GM12878 (cell line): ENCODE measurements around the gene RNPEP. TPM values are rescaled to one million over a fixed set of nuclear protein-coding genes. Genes with fewer than 3 reads are reported as not detected.

Experiments used
- ATAC-seq: fragments of 200-7000 bp; cut with Tn5 transposase; 3 replicates; pipeline ENCODE4 v1.9.1; 2020; ENCODE audit warnings: mild to moderate bottlenecking, moderate library complexity
- BruUV-seq: library from RNA; stranded (reverse); fragments of 400-500 nt; replicated peaks from 2 replicates; lab custom pipeline; 2021; lab: Mats Ljungman, UMichigan
- CTCF ChIA-PET: fragments of 300-600 bp; sonication (Branson Sonifier 250); formaldehyde crosslinking; extraction: SDS; loops from one replicate; lab custom pipeline; 2021; ENCODE audit warnings: inconsistent platforms; lab: Yijun Ruan, JAX
- POLR2A ChIA-PET: fragments of 350-600 bp; formaldehyde crosslinking; extraction: SDS; loops from one replicate; lab custom pipeline; 2021; ENCODE audit warnings: inconsistent platforms; lab: Charles Lee
- RAD21 ChIA-PET: fragments of 300-600 bp; sonication (Branson Sonifier 250); formaldehyde crosslinking; loops from one replicate; lab custom pipeline; 2023; ENCODE audit warnings: antibody characterized with exemption; ENCODE audit not compliant: unreplicated experiment; lab: Charles Lee
- SMC1A ChIA-PET: fragments of 300-600 bp; sonication (Branson Sonifier 250); formaldehyde crosslinking; loops from one replicate; lab custom pipeline; 2023; ENCODE audit not compliant: unreplicated experiment, uncharacterized antibody; lab: Charles Lee
- DNase-seq: peaks from one replicate; pipeline ENCODE4 v3.0.0-alpha.2; 2011; ENCODE audit warnings: low read depth, low spot score
- FAIRE-seq: peaks from 3 replicates; lab custom pipeline; 2011; peaks lifted over from hg19 to GRCh38; lab: Jason Lieb, UNC
- H2AFZ ChIP-seq: 2 replicates; pipeline ENCODE4 v1.6.0; 2011; ENCODE audit warnings: low read depth, low read length, control low read depth; ENCODE audit not compliant: control insufficient read depth
- H3K27ac ChIP-seq: 2 replicates; pipeline ENCODE4 v1.5.1; 2011; ENCODE audit warnings: control low read depth; ENCODE audit not compliant: control insufficient read depth, insufficient read depth
- H3K27me3 ChIP-seq, 2 experiments: replicated peaks in 1 of 2; 2 replicates each; pipeline versions ENCODE4 v1.6.0 to v1.6.1; 2011; ENCODE audit warnings: low read length in 1 of 2; ENCODE audit not compliant: control insufficient read depth in 2 of 2, insufficient read depth in 2 of 2
- H3K36me3 ChIP-seq, 2 experiments: 2 replicates each; pipeline ENCODE4 v1.5.1; 2011; ENCODE audit warnings: low read length in 1 of 2; ENCODE audit not compliant: control insufficient read depth in 2 of 2, insufficient read depth in 2 of 2
- H3K4me1 ChIP-seq: 2 replicates; pipeline ENCODE4 v1.6.1; 2011; ENCODE audit warnings: mild to moderate bottlenecking, low read length, moderate library complexity, mixed read lengths; ENCODE audit not compliant: control insufficient read depth, insufficient read depth
- H3K4me2 ChIP-seq: 2 replicates; pipeline ENCODE4 v1.6.0; 2011; ENCODE audit warnings: control low read depth; ENCODE audit not compliant: control insufficient read depth, insufficient read depth
- H3K4me3 ChIP-seq: fragments of 200-600 bp; sonication (generic); 2 replicates; pipeline ENCODE4 v1.5.1; 2016
- H3K79me2 ChIP-seq: 2 replicates; pipeline ENCODE4 v1.6.0; 2011; ENCODE audit warnings: low read length; ENCODE audit not compliant: control insufficient read depth, insufficient read depth
- H3K9ac ChIP-seq: 2 replicates; pipeline ENCODE4 v1.8.0; 2011; ENCODE audit warnings: low read length, control low read depth, mixed read lengths; ENCODE audit not compliant: control insufficient read depth, insufficient read depth
- H3K9me3 ChIP-seq: replicated peaks from 3 replicates; pipeline ENCODE4 v1.5.1; 2011; ENCODE audit warnings: mild to moderate bottlenecking, low read length; ENCODE audit not compliant: control insufficient read depth, insufficient read depth
- H4K20me1 ChIP-seq: 2 replicates; pipeline ENCODE4 v1.6.0; 2011; ENCODE audit not compliant: control insufficient read depth, insufficient read depth
- BMI1 ChIP-seq: fragments of 450-650 bp; IDR thresholded peaks from 2 replicates; pipeline ENCODE4 v1.6.1; 2016; ENCODE audit warnings: mild to moderate bottlenecking, moderate library complexity, borderline replicate concordance
- CUX1 ChIP-seq: IDR thresholded peaks from 2 replicates; pipeline ENCODE4 v1.6.1; 2012; ENCODE audit warnings: improper control_type of control experiment, low read depth, low read length; ENCODE audit not compliant: insufficient replicate concordance
- E2F4 ChIP-seq: IDR thresholded peaks from 2 replicates; pipeline ENCODE4 v1.6.1; 2012; ENCODE audit warnings: low read depth, low read length, improper control_type of control experiment
- GABPA ChIP-seq: IDR thresholded peaks from 2 replicates; pipeline ENCODE4 v1.6.1; 2014; ENCODE audit warnings: antibody characterized with exemption, low read depth, mild to moderate bottlenecking, inconsistent platforms
- KAT2A ChIP-seq: conservative IDR thresholded peaks from 2 replicates; pipeline ENCODE4 v1.6.1; 2011; ENCODE audit warnings: low read depth, low read length; ENCODE audit not compliant: control insufficient read depth
- MEF2A ChIP-seq: IDR thresholded peaks from 2 replicates; pipeline ENCODE4 v1.6.1; 2011; ENCODE audit warnings: low read depth, mild to moderate bottlenecking, low read length, moderate library complexity; ENCODE audit not compliant: insufficient read depth
- RB1 ChIP-seq: fragments of 450-650 bp; formaldehyde crosslinking; IDR thresholded peaks from 2 replicates; pipeline ENCODE4 v1.6.1; 2017; ENCODE audit warnings: mild to moderate bottlenecking, borderline replicate concordance
- SUZ12 ChIP-seq: fragments of 200-600 bp; sonication (generic); IDR thresholded peaks from one replicate; pipeline ENCODE4 v1.6.1; 2018; ENCODE audit warnings: antibody characterized with exemption, mild to moderate bottlenecking; ENCODE audit not compliant: unreplicated experiment
- TAF1 ChIP-seq: IDR thresholded peaks from 2 replicates; pipeline ENCODE4 v1.6.1; 2011; ENCODE audit warnings: mild to moderate bottlenecking, low read depth, low read length, borderline replicate concordance
- TARDBP ChIP-seq: IDR thresholded peaks from 2 replicates; pipeline ENCODE4 v1.6.1; 2016; ENCODE audit warnings: borderline replicate concordance
- TCF3 ChIP-seq: IDR thresholded peaks from 2 replicates; pipeline ENCODE4 v1.6.1; 2012; ENCODE audit warnings: low read depth, mild to moderate bottlenecking, low read length, borderline replicate concordance; ENCODE audit not compliant: insufficient read depth
- WRNIP1 ChIP-seq: IDR thresholded peaks from 2 replicates; pipeline ENCODE4 v1.6.1; 2011; ENCODE audit warnings: low read depth, low read length, improper control_type of control experiment, borderline replicate concordance
- WGBS: methylation state at CpG from one replicate; pipeline ENCODE4 v1.1.6; 2016; ENCODE audit warnings: low lambda C conversion rate; ENCODE audit not compliant: insufficient replicate concordance, insufficient coverage; ENCODE audit errors: missing lambda C conversion rate; 5-methylcytosine and 5-hydroxymethylcytosine counted together
- in situ Hi-C: fragments of 300-500 bp; cut with MboI; formaldehyde crosslinking; loops from 9 replicates; pipeline ENCODE4 v1.14.3; 2018; ENCODE audit warnings: mixed read lengths
- intact Hi-C: fragments of 100-400 bp; cut with micrococcal nuclease; formaldehyde crosslinking; loops from one replicate; pipeline ENCODE4 v1.14.2; 2022; ENCODE audit not compliant: unreplicated experiment
- polyA plus RNA-seq, 11 experiments: library from polyadenylated mRNA; depleted of rRNA in 4 of 11; unstranded in 6 of 11; stranded (reverse) in 5 of 11; fragments of >200 nt; fragmentation: Nextera tagmentation in 4 of 11; fragmentation: Illumina TruSeq in 1 of 11; extraction: Ambion mirVana in 4 of 11; extraction: Trizol in 1 of 11; gene quantifications; 1 replicate in 1 of 11; 2 replicates in 10 of 11; pipeline versions ENCODE4 v1.2.1 to v1.2.3, GENCODE V29; 2011 to 2016; ENCODE audit warnings: inconsistent platforms in 2 of 11, missing spikeins in 2 of 11, low read depth in 1 of 11
- total RNA-seq, 4 experiments: library from RNA; depleted of rRNA in 3 of 4; stranded (reverse); fragments of >200 nt in 3 of 4; fragmentation: Illumina TruSeq in 1 of 4; extraction: Trizol in 1 of 4; gene quantifications; 2 replicates each; pipeline versions ENCODE4 v1.2.1 to v1.2.3, GENCODE V29; 2013 to 2021

RNPEP gene
- total and polyA plus RNA-seq, 10 of the 15 experiments (the other 5 are each of a cell fraction or from before 2014, with no cell fraction given) = 18.3 to 68.2 (median 44.6) TPM

- H4K20me1 ChIP-seq = no peaks in the 10 kb centered on the region
Measured at GRCh38 chr1:201939574-201939973, 42.9 kb upstream of the RNPEP start.

More at GRCh38 chr1:201939574-201939973, 42.9 kb upstream of the RNPEP start:
- Histone ChIP-seq H2AFZ (no peak overlapping the region), H3K9ac (no peak overlapping the region), H3K4me2 (no peak overlapping the region), H3K4me1 (no peaks in the 10 kb centered on the region), H3K9me3 (no peaks in the 10 kb centered on the region), H3K4me3 (no peak overlapping the region), H3K27ac (no peak overlapping the region), H3K79me2 (no peaks in the 10 kb centered on the region), H3K27me3 (peaks cover 0 to 5% of the 10 kb centered on the region in 2 experiments; a peak in 2 of 4 replicates), H3K36me3 (no peaks in the 10 kb centered on the region)
- BruUV-seq = no TSS peak
- ChIA-PET CTCF (no interaction called here), POLR2A (interaction anchor here (0.6 kb wide), 2 partner anchors 343 to 412 kb away, joined by 3 to 5 read pairs; no protein-coding TSS in a partner anchor), RAD21 (no interaction called here), SMC1A (interaction anchor here (1.0 kb wide), 1 partner anchor 126 kb away, joined by 3 read pairs; no protein-coding TSS in a partner anchor)
- intact Hi-C loops (no loop called here), in situ Hi-C loops (no loop called here)
- ATAC-seq (no peak), FAIRE-seq (no peak), DNase-seq (no peak)
- no peak for TF ChIP-seq KAT2A
- TF ChIP-seq WRNIP1 = no peak
- no peak for TF ChIP-seq TAF1
- TF ChIP-seq RB1 = no peak
- TF ChIP-seq BMI1 = no peak
- TF ChIP-seq GABPA = no peak
- TF ChIP-seq MEF2A = no peak
- no peak for TF ChIP-seq E2F4
- no peak for TF ChIP-seq TCF3
- TF ChIP-seq TARDBP = no peak
- no peak for TF ChIP-seq SUZ12
- no peak for TF ChIP-seq CUX1
- WGBS = 14% methylated on average over 5 of the region's 5 CpGs
